Breast epithelium (tissue), 4 donors: ENCODE measurements around the gene KRABD2.

Experiments
- DNase-seq, 2 donors: peaks; one replicate each; pipeline ENCODE4 v3.0.0-alpha.2; 2019; ENCODE audit warnings: low spot score in 2 of 2
- H3K27ac ChIP-seq, 2 donors: fragments of 200-600 bp; sonication (generic) in 1 of 2; one replicate each; pipeline ENCODE4 v1.5.1; 2016 to 2019; ENCODE audit warnings: mild to moderate bottlenecking in 1 of 2
- H3K27me3 ChIP-seq, 2 donors: fragments of 200-600 bp; sonication (generic) in 1 of 2; one replicate each; pipeline versions ENCODE4 v1.5.1 to v1.6.0; 2017 to 2019; ENCODE audit warnings: control low read depth in 1 of 2, mild to moderate bottlenecking in 1 of 2
- H3K36me3 ChIP-seq: fragments of 200-600 bp; one replicate; pipeline ENCODE4 v1.5.1; 2019
- H3K4me1 ChIP-seq, 2 donors: fragments of 200-600 bp; sonication (generic); one replicate each; pipeline ENCODE4 v1.5.1; 2016 to 2019; ENCODE audit warnings: control low read depth in 1 of 2
- H3K4me3 ChIP-seq, 3 donors: fragments of 200-600 bp; sonication (generic); 1 replicate in 2 of 3; 2 replicates in 1 of 3; pipeline ENCODE4 v1.5.1; 2016 to 2019; ENCODE audit warnings: mild to moderate bottlenecking in 3 of 3, moderate library complexity in 2 of 3
- H3K9me3 ChIP-seq, 2 donors: fragments of 200-600 bp; sonication (generic) in 1 of 2; one replicate each; pipeline ENCODE4 v1.5.1; 2016 to 2019; ENCODE audit warnings: control low read depth in 1 of 2
- CTCF ChIP-seq, 3 donors: fragments of 450-650 bp; IDR thresholded peaks; one replicate each; pipeline ENCODE4 v1.5.1; 2016 to 2017; ENCODE audit warnings: antibody characterized with exemption in 3 of 3, mild to moderate bottlenecking in 3 of 3, moderate library complexity in 3 of 3
- POLR2A ChIP-seq: fragments of 450-650 bp; IDR thresholded peaks from one replicate; pipeline ENCODE4 v1.6.1; 2016; ENCODE audit warnings: antibody characterized with exemption, mild to moderate bottlenecking, moderate library complexity
- POLR2AphosphoS5 ChIP-seq, 3 donors: sonication (generic); formaldehyde crosslinking; IDR thresholded peaks; one replicate each; pipeline ENCODE4 v1.6.1; 2017; ENCODE audit warnings: antibody characterized with exemption in 3 of 3
- intact Hi-C: fragments of 100-400 bp; cut with DNase I; formaldehyde crosslinking; loops from one replicate; pipeline ENCODE4 v1.15.1; 2023; ENCODE audit warnings: low total_unique reads

KRABD2 gene

GRCh38 chr17:8376271-8377067 is at the start of gene KRABD2:
KRABD2 (minus strand) TSS chr17:8376704.
- H3K27me3 ChIP-seq, result no peaks in the 10 kb centered on the region
- no peaks in the 10 kb centered on the region for H3K9me3 ChIP-seq
- peak; percentile 79 to 92 for DNase-seq
- peak within 1 kb of the TSS; percentile 53 to 74 (median 71) for H3K4me3 ChIP-seq
- no peaks in the 10 kb centered on the region for H3K36me3 ChIP-seq
- peak within 1 kb of the TSS; percentile 82 to 93 for H3K27ac ChIP-seq
- TF ChIP-seq CTCF (IDR thresholded peaks at IDR 0.05) (peak; percentile 44 to 49 (median 47)), POLR2A (peak; percentile 78), POLR2AphosphoS5 (IDR thresholded peaks at IDR 0.05) (peak; percentile 73 to 88 (median 76))
- H3K4me1 ChIP-seq, result peaks cover 2 to 10% of the 10 kb centered on the region in 2 donors
- intact Hi-C loops, result no loop called here

GRCh38 chr17:8421571-8421970 is 45.1 kb upstream of the KRABD2 start:
- no peaks in the 10 kb centered on the region for H3K27me3 ChIP-seq
- H3K36me3 ChIP-seq, result no peaks in the 10 kb centered on the region
- intact Hi-C loops, result no loop called here
- no peak overlapping the region for H3K4me3 ChIP-seq
- H3K9me3 ChIP-seq, result no peaks in the 10 kb centered on the region
- H3K27ac ChIP-seq, result no peak overlapping the region
- H3K4me1 ChIP-seq, result peaks cover 0 to 6% of the 10 kb centered on the region in 2 donors
- TF ChIP-seq CTCF (IDR thresholded peaks at IDR 0.05) (no peak), POLR2AphosphoS5 (IDR thresholded peaks at IDR 0.05) (no peak), POLR2A (no peak)
- DNase-seq, result no peak

GRCh38 chr17:8420041-8420934 is 43.8 kb upstream of the KRABD2 start:
- Histone ChIP-seq H3K36me3 (no peaks in the 10 kb centered on the region), H3K9me3 (no peaks in the 10 kb centered on the region), H3K27me3 (no peaks in the 10 kb centered on the region), H3K4me1 (peaks cover 0 to 6% of the 10 kb centered on the region in 2 donors), H3K4me3 (no peak overlapping the region), H3K27ac (peak overlapping the region; percentile 6 to 64)
- intact Hi-C loops, result no loop called here
- TF ChIP-seq POLR2AphosphoS5 (IDR thresholded peaks at IDR 0.05) (peak in 2 of 3 donors; percentile 32 to 65), POLR2A (no peak)
- peak; percentile 45 to 64 for DNase-seq

- Histone ChIP-seq H3K27me3 (no peaks in the 10 kb centered on the region), H3K27ac (no peak overlapping the region), H3K9me3 (no peaks in the 10 kb centered on the region), H3K36me3 (no peaks in the 10 kb centered on the region), H3K4me1 (peaks cover 0 to 6% of the 10 kb centered on the region in 2 donors), H3K4me3 (no peak overlapping the region)
- TF ChIP-seq POLR2AphosphoS5 (IDR thresholded peaks at IDR 0.05) (no peak), POLR2A (no peak), CTCF (IDR thresholded peaks at IDR 0.05) (no peak)
- no peak for DNase-seq
- intact Hi-C loops, result no loop called here
Observed at GRCh38 chr17:8419305-8419704, 42.8 kb upstream of the KRABD2 start.

- intact Hi-C loops, result no loop called here
- H3K27ac ChIP-seq, result no peak overlapping the region
- TF ChIP-seq POLR2AphosphoS5 (IDR thresholded peaks at IDR 0.05), result no peak
- TF ChIP-seq POLR2A, result no peak
- no peak for TF ChIP-seq CTCF (IDR thresholded peaks at IDR 0.05)
Observed at GRCh38 chr17:8418471-8418870, 42.0 kb upstream of the KRABD2 start.

More at GRCh38 chr17:8418471-8418870, 42.0 kb upstream of the KRABD2 start:
- peaks cover 0 to 6% of the 10 kb centered on the region in 2 donors for H3K4me1 ChIP-seq
- no peaks in the 10 kb centered on the region for H3K9me3 ChIP-seq
- no peak overlapping the region for H3K4me3 ChIP-seq
- H3K27me3 ChIP-seq, result no peaks in the 10 kb centered on the region
- no peaks in the 10 kb centered on the region for H3K36me3 ChIP-seq
- no peak for DNase-seq
